T-helper 1 cell treated with Interleukin-12 subunit alpha and Interleukin-12 subunit beta and Interleukin-4 antibody, amounts not matched to agents 30 ng/mL and 1 ng/mL, for 36 hours (primary cell): ENCODE measurements around the gene TLR10. TPM values are rescaled to one million over a fixed set of nuclear protein-coding genes. Genes with fewer than 3 reads are reported as not detected.
"Not testable (repeated sequence)": the region's sequence is repeated elsewhere in the genome, so short reads cannot be mapped to it uniquely, and the experiment has no call there.

Experiments
- intact Hi-C: fragments of 100-400 bp; cut with micrococcal nuclease; formaldehyde crosslinking; loops from one replicate; pipeline ENCODE4 v1.15.1; 2024
- total RNA-seq: library from RNA; stranded (reverse); gene quantifications from 2 replicates; pipeline ENCODE4 v1.2.3, GENCODE V29; 2022

The TLR10 gene
- total RNA-seq, 1 donor from 2014 or later, result 0.37 TPM

- intact Hi-C loops, result no loop called here
Measured at GRCh38 chr4:38768968-38769394, 13.8 kb downstream of the TLR10 start.

DNA sequence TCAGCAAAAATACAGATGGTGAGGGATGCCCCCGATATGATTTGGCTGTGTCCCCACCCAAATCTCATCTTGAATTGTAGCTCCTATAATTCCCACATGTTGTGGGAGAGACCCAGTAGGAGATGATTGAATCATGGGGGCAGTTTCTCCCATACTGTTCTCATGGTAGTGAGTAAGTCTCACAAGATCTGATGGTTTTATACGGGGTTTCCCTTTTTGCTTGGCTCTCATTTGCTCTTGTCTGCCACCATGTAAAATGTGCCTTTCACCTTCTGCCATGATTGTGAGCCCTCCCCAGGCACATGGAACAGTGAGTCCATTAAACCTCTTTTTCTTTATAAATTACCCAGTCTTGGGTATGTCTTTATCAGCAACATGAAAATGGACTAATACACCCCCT lies 15.8 kb downstream of the TLR10 start:
- intact Hi-C loops, result not testable (repeated sequence)

DNA sequence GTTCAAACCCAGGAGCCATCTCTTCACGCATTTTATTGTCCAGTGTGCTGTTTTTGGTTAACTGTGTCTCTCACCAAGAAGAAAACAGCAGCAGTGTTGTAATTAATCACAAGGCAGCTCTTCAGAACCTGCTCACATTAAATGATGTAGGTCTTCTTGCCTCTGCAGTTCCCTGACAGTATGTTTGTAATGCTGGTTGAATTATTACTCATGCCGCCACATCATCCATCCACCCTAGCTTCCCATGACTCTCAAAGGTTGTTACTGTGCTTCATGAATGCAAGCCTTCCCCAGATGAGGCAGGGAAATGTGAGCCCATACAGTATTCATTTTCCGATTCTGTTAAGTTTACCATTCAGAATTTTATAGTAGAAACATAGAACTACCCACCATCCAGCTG lies 17.4 kb downstream of the TLR10 start:
- intact Hi-C loops, result no loop called here

DNA sequence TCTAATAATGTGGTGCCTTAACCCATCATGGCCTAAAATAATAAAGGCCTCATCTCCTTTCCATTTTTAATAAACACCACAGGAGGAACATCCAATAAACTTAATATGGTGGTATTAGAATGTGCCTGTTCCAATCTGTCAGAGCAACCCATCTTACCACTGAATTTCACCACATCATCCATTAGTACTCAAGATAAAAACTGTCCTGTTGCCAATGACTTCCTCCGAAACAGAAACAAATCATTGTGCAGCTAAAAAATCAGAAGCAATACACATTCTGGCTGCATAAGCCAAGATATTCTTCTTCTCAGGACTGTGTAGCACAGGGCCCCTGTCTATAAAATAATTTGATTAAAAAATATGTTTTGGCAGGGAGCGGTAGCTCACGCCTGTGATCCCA lies 18.5 kb downstream of the TLR10 start:
- intact Hi-C loops, result no loop called here

DNA sequence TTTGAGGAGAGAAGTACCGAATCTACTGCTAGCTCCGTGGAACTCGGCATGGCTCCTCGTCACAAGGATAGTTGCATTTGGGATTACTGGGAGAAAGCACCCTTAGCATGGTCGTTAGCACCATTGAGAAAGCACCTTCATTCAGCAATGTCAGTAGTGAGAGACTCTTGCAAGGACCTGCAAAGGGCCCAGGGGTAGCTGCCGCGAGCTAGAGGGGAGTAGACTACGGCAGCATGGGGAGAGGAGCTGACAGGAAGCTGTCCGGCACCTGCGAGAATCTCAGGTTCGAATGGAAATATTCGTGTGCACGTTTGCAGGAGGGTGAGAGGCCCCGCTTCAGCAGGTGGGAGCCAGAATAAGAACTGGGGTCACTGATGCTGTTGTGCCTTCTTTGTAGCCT lies 20.2 kb downstream of the TLR10 start:
- intact Hi-C loops, result no loop called here

DNA sequence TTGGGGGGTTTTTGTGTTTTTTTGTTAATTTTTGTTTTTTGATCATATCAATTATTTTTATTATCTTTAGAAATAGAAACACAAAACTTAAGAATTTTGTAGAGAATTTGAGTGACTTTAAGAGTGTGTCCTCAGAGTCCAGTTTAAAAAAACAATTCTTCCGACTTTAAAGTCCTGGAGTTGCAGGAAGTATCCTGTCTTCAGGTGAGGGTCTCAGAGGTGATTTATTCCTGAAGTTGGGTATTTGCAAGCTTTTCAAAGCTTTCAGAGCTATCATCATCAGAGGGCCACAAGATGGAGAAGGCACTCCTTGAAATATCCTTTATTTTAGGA lies 23.0 kb downstream of the TLR10 start:
- intact Hi-C loops, result loop anchor here (1.0 to 5.0 kb wide), 9 partner anchors 24 to 698 kb away; partner anchors contain the start of genes LIAS, RPL9, TLR1 and TLR6

GRCh38 chr4:38759113-38759789 lies 23.5 kb downstream of the TLR10 start:
- intact Hi-C loops, result loop anchor here (1.0 to 5.0 kb wide), 9 partner anchors 24 to 698 kb away; partner anchors contain the start of genes LIAS, RPL9, TLR1 and TLR6

GRCh38 chr4:38757945-38758600 lies 24.7 kb downstream of the TLR10 start:
- intact Hi-C loops, result loop anchor here (2.0 to 5.0 kb wide), 3 partner anchors 273 to 699 kb away; partner anchors contain the start of genes LIAS, RPL9 and WDR19

GRCh38 chr4:38752941-38753806 lies 29.6 kb downstream of the TLR10 start:
- intact Hi-C loops, result no loop called here

GRCh38 chr4:38752372-38752940 lies 30.3 kb downstream of the TLR10 start:
- intact Hi-C loops, result no loop called here

- intact Hi-C loops, result no loop called here
Measured at GRCh38 chr4:38751341-38752010, 31.3 kb downstream of the TLR10 start.

- intact Hi-C loops, result no loop called here
Measured at GRCh38 chr4:38749336-38749735, 33.5 kb downstream of the TLR10 start.

DNA sequence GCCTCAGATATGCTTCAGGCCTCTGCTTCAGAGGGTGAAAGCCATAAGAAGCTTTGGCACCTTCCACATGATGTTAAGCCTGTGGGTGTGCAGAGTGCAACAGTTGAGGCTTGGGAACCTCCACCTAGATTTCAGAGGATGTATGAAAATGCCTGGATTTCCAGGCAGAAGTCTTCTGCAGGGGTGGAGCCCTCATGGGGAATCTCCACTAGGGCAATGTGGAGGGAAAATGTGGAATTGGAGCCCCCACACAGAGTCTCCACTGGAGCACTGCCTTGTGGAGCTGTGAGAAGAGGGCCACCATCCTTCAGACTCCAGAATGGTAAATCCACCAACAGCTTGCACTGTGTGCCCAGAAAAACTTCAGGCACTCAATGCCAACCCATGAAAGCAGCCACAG lies 35.2 kb downstream of the TLR10 start:
- intact Hi-C loops, result no loop called here

DNA sequence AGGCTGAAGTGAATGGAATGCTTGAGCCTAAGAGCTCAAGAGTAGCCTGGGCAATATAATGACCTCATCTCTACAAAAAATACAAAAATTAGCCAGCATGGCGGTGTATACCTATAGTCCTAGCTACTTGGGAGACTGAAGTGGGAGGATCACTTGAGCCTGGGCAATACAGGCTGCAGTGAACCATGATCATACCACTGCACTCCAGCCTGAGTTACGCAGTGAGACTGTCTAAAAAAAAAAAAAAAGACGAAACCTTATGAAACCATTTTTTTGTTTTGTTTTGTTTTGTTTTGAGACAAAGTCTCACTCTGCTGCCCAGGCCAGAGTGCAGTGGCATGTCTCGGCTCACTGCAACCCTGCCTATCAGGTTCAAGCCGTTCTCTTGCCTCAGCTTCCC lies 36.9 kb downstream of the TLR10 start:
- intact Hi-C loops, result no loop called here

DNA sequence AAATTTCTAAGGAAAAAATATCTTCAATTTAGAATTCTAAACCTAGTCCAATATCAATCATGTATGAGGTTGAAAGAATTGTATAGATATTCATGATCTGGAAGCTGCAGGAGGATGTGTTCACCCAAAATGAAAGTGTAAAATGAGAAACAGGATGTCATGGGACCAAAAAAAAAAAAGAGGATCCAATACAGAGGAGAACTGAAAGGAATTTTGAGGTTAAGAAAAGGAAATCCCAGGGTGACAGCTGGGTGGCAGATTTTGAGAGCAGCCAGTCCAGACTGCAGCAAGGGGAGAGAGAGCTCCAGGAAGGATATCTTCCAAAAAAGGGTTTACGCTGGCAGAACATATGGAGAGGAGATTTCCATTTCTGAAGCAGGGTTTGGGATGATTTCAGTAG lies 38.9 kb downstream of the TLR10 start:
- intact Hi-C loops, result no loop called here

- intact Hi-C loops, result no loop called here
Measured at GRCh38 chr4:38740303-38740702, 42.5 kb downstream of the TLR10 start.

- intact Hi-C loops, result loop anchor here (10.0 kb wide), 1 partner anchor 764 kb away; no protein-coding TSS in a partner anchor
Measured at GRCh38 chr4:38738940-38739803, 43.6 kb downstream of the TLR10 start.

GRCh38 chr4:38735870-38736269 lies 46.9 kb downstream of the TLR10 start:
- intact Hi-C loops, result loop anchor here (10.0 kb wide), 1 partner anchor 761 kb away; no protein-coding TSS in a partner anchor

DNA sequence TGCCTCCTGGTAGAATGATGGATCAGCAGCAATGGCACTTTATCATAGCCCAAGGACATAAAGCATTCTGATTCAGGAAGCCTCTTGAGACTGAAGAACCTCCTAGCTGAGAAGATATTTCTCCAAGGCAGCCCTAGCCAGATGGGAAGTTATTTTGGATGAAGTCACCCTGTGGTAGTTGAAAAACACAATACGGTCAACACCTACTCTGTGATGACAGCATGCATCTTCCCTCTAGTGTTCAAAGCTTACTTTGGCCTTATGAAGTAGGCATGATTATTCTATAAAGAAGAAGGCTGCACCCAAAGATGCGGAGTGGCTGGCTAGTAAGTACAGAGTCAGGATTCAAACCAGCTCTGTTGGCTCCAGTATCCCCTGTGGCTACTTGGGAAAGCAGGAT lies 47.9 kb downstream of the TLR10 start:
- intact Hi-C loops, result loop anchor here (10.0 kb wide), 1 partner anchor 760 kb away; no protein-coding TSS in a partner anchor

- intact Hi-C loops, result loop anchor here (10.0 kb wide), 1 partner anchor 760 kb away; no protein-coding TSS in a partner anchor
Measured at GRCh38 chr4:38734446-38734845, 48.3 kb downstream of the TLR10 start.
